Measurements from ENCODE around the gene TOP2A.

TOP2A gene

DNA sequence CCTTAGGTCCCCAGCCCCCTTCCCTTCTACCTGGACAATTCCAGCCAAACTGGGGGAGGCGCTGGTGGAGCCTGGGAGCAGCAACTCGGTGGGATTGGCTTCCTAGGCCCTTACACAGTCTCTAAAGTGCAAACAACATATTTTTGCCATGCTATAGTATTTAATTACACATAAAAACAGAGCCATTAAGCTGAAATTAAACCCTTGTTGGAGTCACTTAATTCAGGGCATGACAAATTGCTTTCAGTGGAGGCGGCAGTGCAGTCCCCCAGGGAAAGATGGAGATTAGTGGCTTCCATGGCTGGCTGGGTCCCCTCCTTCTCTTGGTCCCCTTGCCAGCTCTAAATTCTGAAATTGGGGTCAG lies 42.9 kb upstream of the TOP2A start:
- H3K27ac ChIP-seq (ENCODE audit: low read depth, low read length, severe bottlenecking) = no peak overlapping the region
- 96 to 100% methylated on average over 1 to 3 of the region's 3 CpGs for WGBS, 2 experiments (ENCODE audit: insufficient coverage in 2 of 2)

DNA sequence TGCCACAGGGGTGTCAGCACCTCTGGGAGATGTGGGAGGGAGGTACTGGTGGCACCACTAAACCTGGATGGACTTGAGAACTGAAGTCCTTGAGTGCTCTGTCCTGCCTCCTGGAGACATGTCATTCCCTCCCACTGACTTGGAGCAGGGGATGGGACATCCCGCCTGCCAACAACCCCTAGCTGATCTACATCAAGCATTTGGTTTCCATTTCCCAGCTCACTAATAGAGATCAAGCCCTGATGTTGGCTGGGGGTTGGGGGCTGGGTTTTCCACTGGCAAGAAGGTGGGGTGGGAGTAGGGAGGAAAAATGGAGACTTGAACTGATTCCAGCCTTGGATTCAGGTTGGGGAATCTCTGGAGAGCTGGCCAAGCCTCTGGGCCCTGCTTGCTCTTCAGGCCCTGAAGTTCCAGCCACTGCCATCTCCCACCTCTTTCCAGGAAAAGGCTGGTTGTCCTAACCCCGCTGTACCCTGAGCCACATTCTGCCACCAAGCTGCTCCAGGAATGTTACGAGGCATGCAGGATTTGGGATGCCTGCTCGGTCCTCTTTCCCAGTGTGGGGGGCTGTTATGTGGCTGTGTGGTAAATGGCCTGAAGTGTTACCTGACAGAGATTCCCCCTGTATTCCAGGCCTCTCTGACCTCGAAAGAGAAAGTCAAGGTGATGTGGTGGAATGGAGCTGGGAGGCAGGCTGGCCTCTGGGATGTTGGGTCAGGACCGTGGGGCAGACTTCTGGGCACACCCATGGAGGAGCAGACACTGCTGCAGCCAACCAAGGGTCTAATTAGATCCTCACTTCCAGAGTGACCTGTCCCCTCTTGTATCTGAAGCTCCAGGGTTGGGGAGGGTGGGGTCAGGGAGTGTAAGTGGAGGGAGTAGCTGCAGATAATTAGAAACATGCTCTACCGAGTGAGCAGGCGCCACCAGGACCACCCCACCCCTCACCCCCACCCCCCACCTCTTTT lies 42.2 kb upstream of the TOP2A start:
- 97 to 100% methylated on average over 2 to 4 of the region's 8 CpGs for WGBS, 2 experiments (ENCODE audit: insufficient coverage in 2 of 2)
- no peak overlapping the region for H3K27ac ChIP-seq (ENCODE audit: low read depth, low read length, severe bottlenecking)

More for the DNA sequence above, 42.9 kb upstream of the TOP2A start:
- H3K4me1 ChIP-seq (ENCODE audit: control insufficient read depth, insufficient read depth, low read length, poor library complexity, severe bottlenecking) = peaks cover 43% of the 10 kb centered on the region
- no peak overlapping the region for H3K4me3 ChIP-seq (ENCODE audit: extremely low read depth, insufficient read depth, low read length, poor library complexity, severe bottlenecking)
- H3K9me3 ChIP-seq (ENCODE audit: control insufficient read depth, low read length) = no peaks in the 10 kb centered on the region
- H3K36me3 ChIP-seq (ENCODE audit: control insufficient read depth, insufficient read depth, low read length) = peaks cover 23% of the 10 kb centered on the region

GRCh38 chr17:40458851-40459482 lies 41.3 kb upstream of the TOP2A start:
- H3K4me1 ChIP-seq (ENCODE audit: control insufficient read depth, insufficient read depth, low read length, poor library complexity, severe bottlenecking) = peaks cover 43% of the 10 kb centered on the region

More for the DNA sequence above, 42.2 kb upstream of the TOP2A start:
- H3K9me3 ChIP-seq (ENCODE audit: control insufficient read depth, low read length) = no peaks in the 10 kb centered on the region
- no peak overlapping the region for H3K4me3 ChIP-seq (ENCODE audit: extremely low read depth, insufficient read depth, low read length, poor library complexity, severe bottlenecking)
- peaks cover 43% of the 10 kb centered on the region for H3K4me1 ChIP-seq (ENCODE audit: control insufficient read depth, insufficient read depth, low read length, poor library complexity, severe bottlenecking)
- peaks cover 29% of the 10 kb centered on the region for H3K36me3 ChIP-seq (ENCODE audit: control insufficient read depth, insufficient read depth, low read length)

GRCh38 chr17:40457964-40458791 lies 40.5 kb upstream of the TOP2A start:
- peaks cover 47% of the 10 kb centered on the region for H3K36me3 ChIP-seq (ENCODE audit: control insufficient read depth, insufficient read depth, low read length)
- no peak overlapping the region for H3K4me3 ChIP-seq (ENCODE audit: extremely low read depth, insufficient read depth, low read length, poor library complexity, severe bottlenecking)
- no peaks in the 10 kb centered on the region for H3K9me3 ChIP-seq (ENCODE audit: control insufficient read depth, low read length)
- 80 to 83% methylated on average over 9 to 11 of the region's 16 CpGs for WGBS, 2 experiments (ENCODE audit: insufficient coverage in 2 of 2)
- H3K27ac ChIP-seq (ENCODE audit: low read depth, low read length, severe bottlenecking) = peak overlapping the region; percentile 64
- H3K4me1 ChIP-seq (ENCODE audit: control insufficient read depth, insufficient read depth, low read length, poor library complexity, severe bottlenecking) = peaks cover 42% of the 10 kb centered on the region

More at GRCh38 chr17:40458851-40459482, 41.3 kb upstream of the TOP2A start:
- Histone ChIP-seq H3K27ac (ENCODE audit: low read depth, low read length, severe bottlenecking) (peak overlapping the region; percentile 64), H3K9me3 (ENCODE audit: control insufficient read depth, low read length) (no peaks in the 10 kb centered on the region), H3K36me3 (ENCODE audit: control insufficient read depth, insufficient read depth, low read length) (peaks cover 39% of the 10 kb centered on the region), H3K4me3 (ENCODE audit: extremely low read depth, insufficient read depth, low read length, poor library complexity, severe bottlenecking) (no peak overlapping the region)
- WGBS, 2 experiments (ENCODE audit: insufficient coverage in 2 of 2) = 95 to 98% methylated on average over 11 of the region's 12 CpGs

DNA sequence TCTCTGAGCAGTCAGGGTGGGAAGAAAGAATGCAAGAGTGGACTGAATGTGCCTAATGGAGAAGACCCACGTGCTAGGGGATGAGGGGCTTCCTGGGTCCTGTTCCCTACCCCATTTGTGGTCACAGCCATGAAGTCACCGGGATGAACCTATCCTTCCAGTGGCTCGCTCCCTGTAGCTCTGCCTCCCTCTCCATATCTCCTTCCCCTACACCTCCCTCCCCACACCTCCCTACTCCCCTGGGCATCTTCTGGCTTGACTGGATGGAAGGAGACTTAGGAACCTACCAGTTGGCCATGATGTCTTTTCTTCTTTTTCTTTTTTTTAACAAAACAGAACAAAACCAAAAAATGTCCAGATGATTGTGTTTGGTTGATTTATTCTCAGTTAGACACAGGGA lies 39.7 kb upstream of the TOP2A start:
- Histone ChIP-seq H3K36me3 (ENCODE audit: control insufficient read depth, insufficient read depth, low read length) (peaks cover 55% of the 10 kb centered on the region), H3K4me3 (ENCODE audit: extremely low read depth, insufficient read depth, low read length, poor library complexity, severe bottlenecking) (no peak overlapping the region), H3K9me3 (ENCODE audit: control insufficient read depth, low read length) (no peaks in the 10 kb centered on the region), H3K4me1 (ENCODE audit: control insufficient read depth, insufficient read depth, low read length, poor library complexity, severe bottlenecking) (peaks cover 41% of the 10 kb centered on the region), H3K27ac (ENCODE audit: low read depth, low read length, severe bottlenecking) (no peak overlapping the region)
- 92 to 94% methylated on average over 2 to 3 of the region's 3 CpGs for WGBS, 2 experiments (ENCODE audit: insufficient coverage in 2 of 2)

DNA sequence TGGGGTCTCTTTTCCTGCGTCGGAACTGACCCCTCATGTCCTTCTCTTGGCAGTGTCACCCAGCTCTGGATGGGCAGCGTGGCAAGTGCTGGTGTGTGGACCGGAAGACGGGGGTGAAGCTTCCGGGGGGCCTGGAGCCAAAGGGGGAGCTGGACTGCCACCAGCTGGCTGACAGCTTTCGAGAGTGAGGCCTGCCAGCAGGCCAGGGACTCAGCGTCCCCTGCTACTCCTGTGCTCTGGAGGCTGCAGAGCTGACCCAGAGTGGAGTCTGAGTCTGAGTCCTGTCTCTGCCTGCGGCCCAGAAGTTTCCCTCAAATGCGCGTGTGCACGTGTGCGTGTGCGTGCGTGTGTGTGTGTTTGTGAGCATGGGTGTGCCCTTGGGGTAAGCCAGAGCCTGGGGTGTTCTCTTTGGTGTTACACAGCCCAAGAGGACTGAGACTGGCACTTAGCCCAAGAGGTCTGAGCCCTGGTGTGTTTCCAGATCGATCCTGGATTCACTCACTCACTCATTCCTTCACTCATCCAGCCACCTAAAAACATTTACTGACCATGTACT lies 38.8 kb upstream of the TOP2A start:
- peaks cover 64% of the 10 kb centered on the region for H3K36me3 ChIP-seq (ENCODE audit: control insufficient read depth, insufficient read depth, low read length)
- WGBS, 2 experiments (ENCODE audit: insufficient coverage in 2 of 2) = 97 to 99% methylated on average over 15 of the region's 16 CpGs
- no peaks in the 10 kb centered on the region for H3K9me3 ChIP-seq (ENCODE audit: control insufficient read depth, low read length)
- H3K27ac ChIP-seq (ENCODE audit: low read depth, low read length, severe bottlenecking) = no peak overlapping the region
- H3K4me1 ChIP-seq (ENCODE audit: control insufficient read depth, insufficient read depth, low read length, poor library complexity, severe bottlenecking) = peaks cover 36% of the 10 kb centered on the region
- no peak overlapping the region for H3K4me3 ChIP-seq (ENCODE audit: extremely low read depth, insufficient read depth, low read length, poor library complexity, severe bottlenecking)

GRCh38 chr17:40454613-40454995 lies 36.9 kb upstream of the TOP2A start:
- no peak overlapping the region for H3K27ac ChIP-seq (ENCODE audit: low read depth, low read length, severe bottlenecking)
- H3K36me3 ChIP-seq (ENCODE audit: control insufficient read depth, insufficient read depth, low read length) = peaks cover 78% of the 10 kb centered on the region
- H3K4me1 ChIP-seq (ENCODE audit: control insufficient read depth, insufficient read depth, low read length, poor library complexity, severe bottlenecking) = peaks cover 34% of the 10 kb centered on the region
- no peak overlapping the region for H3K4me3 ChIP-seq (ENCODE audit: extremely low read depth, insufficient read depth, low read length, poor library complexity, severe bottlenecking)
- 100% methylated on average over 1 of the region's 2 CpGs for WGBS, 2 experiments (ENCODE audit: insufficient coverage in 2 of 2)
- no peaks in the 10 kb centered on the region for H3K9me3 ChIP-seq (ENCODE audit: control insufficient read depth, low read length)

GRCh38 chr17:40453881-40454612 lies 36.4 kb upstream of the TOP2A start:
- Histone ChIP-seq H3K4me3 (ENCODE audit: extremely low read depth, insufficient read depth, low read length, poor library complexity, severe bottlenecking) (no peak overlapping the region), H3K36me3 (ENCODE audit: control insufficient read depth, insufficient read depth, low read length) (peaks cover 80% of the 10 kb centered on the region), H3K9me3 (ENCODE audit: control insufficient read depth, low read length) (no peaks in the 10 kb centered on the region), H3K27ac (ENCODE audit: low read depth, low read length, severe bottlenecking) (no peak overlapping the region), H3K4me1 (ENCODE audit: control insufficient read depth, insufficient read depth, low read length, poor library complexity, severe bottlenecking) (peaks cover 33% of the 10 kb centered on the region)
- WGBS, 2 experiments (ENCODE audit: insufficient coverage in 2 of 2) = 95 to 100% methylated on average over 10 to 11 of the region's 19 CpGs

- H3K4me1 ChIP-seq (ENCODE audit: control insufficient read depth, insufficient read depth, low read length, poor library complexity, severe bottlenecking) = peaks cover 28% of the 10 kb centered on the region
- 92 to 96% methylated on average over 12 to 13 of the region's 15 CpGs for WGBS, 2 experiments (ENCODE audit: insufficient coverage in 2 of 2)
- H3K9me3 ChIP-seq (ENCODE audit: control insufficient read depth, low read length) = no peaks in the 10 kb centered on the region
- H3K4me3 ChIP-seq (ENCODE audit: extremely low read depth, insufficient read depth, low read length, poor library complexity, severe bottlenecking) = no peak overlapping the region
- no peak overlapping the region for H3K27ac ChIP-seq (ENCODE audit: low read depth, low read length, severe bottlenecking)
- H3K36me3 ChIP-seq (ENCODE audit: control insufficient read depth, insufficient read depth, low read length) = peaks cover 86% of the 10 kb centered on the region
Measured at GRCh38 chr17:40452921-40453378, 35.3 kb upstream of the TOP2A start.

Data from mesodermal cell (in vitro differentiated cells).